ENCODE measurements around the gene PDE4B. TPM values are rescaled to one million over a fixed set of nuclear protein-coding genes. Genes with fewer than 3 reads are reported as not detected.

Gene PDE4B
- polyA plus RNA-seq, 1 experiment: 20.6 TPM

GRCh38 chr1:66295803-66296202, 503.1 kb downstream of the PDE4B start:
- POLR2A ChIA-PET: no interaction called here
- no peak for TF ChIP-seq CTCF (IDR thresholded peaks at IDR 0.05; ENCODE audit: insufficient read depth, low read depth, low read length)
- Histone ChIP-seq H3K4me3 (ENCODE audit: low read depth, low read length) (no peak overlapping the region), H3K27me3 (ENCODE audit: control insufficient read depth, insufficient read depth, low read length) (no peaks in the 10 kb centered on the region), H3K36me3 (ENCODE audit: control insufficient read depth, insufficient read depth, low read length) (no peaks in the 10 kb centered on the region)
- DNase-seq (ENCODE audit: low read depth): no peak
- CTCF ChIA-PET: interaction anchor here (1.1 kb wide), 2 partner anchors 11 to 12 kb away, joined by 3 to 4 read pairs; no protein-coding TSS in a partner anchor

GRCh38 chr1:66296370-66296769, 503.7 kb downstream of the PDE4B start:
- Histone ChIP-seq H3K4me3 (ENCODE audit: low read depth, low read length) (no peak overlapping the region), H3K36me3 (ENCODE audit: control insufficient read depth, insufficient read depth, low read length) (no peaks in the 10 kb centered on the region), H3K27me3 (ENCODE audit: control insufficient read depth, insufficient read depth, low read length) (no peaks in the 10 kb centered on the region)
- no peak for DNase-seq (ENCODE audit: low read depth)
- CTCF ChIA-PET: interaction anchor here (1.1 kb wide), 2 partner anchors 10 to 12 kb away, joined by 3 to 4 read pairs; no protein-coding TSS in a partner anchor
- TF ChIP-seq CTCF (IDR thresholded peaks at IDR 0.05; ENCODE audit: insufficient read depth, low read depth, low read length): no peak
- POLR2A ChIA-PET: no interaction called here

- Histone ChIP-seq H3K4me3 (ENCODE audit: low read depth, low read length) (no peak overlapping the region), H3K36me3 (ENCODE audit: control insufficient read depth, insufficient read depth, low read length) (no peaks in the 10 kb centered on the region), H3K27me3 (ENCODE audit: control insufficient read depth, insufficient read depth, low read length) (no peaks in the 10 kb centered on the region)
- ChIA-PET CTCF (interaction anchor here (1.1 kb wide), 1 partner anchor 11 kb away, joined by 3 read pairs; no protein-coding TSS in a partner anchor), POLR2A (no interaction called here)
- TF ChIP-seq CTCF (IDR thresholded peaks at IDR 0.05; ENCODE audit: insufficient read depth, low read depth, low read length): no peak
- DNase-seq (ENCODE audit: low read depth): no peak
These were observed 504.3 kb downstream of the PDE4B start for GRCh38 chr1:66296951-66297350.

- Histone ChIP-seq H3K27me3 (ENCODE audit: control insufficient read depth, insufficient read depth, low read length) (no peaks in the 10 kb centered on the region), H3K4me3 (ENCODE audit: low read depth, low read length) (no peak overlapping the region), H3K36me3 (ENCODE audit: control insufficient read depth, insufficient read depth, low read length) (no peaks in the 10 kb centered on the region)
- no peak for DNase-seq (ENCODE audit: low read depth)
- POLR2A ChIA-PET: interaction anchor here (0.7 kb wide), 1 partner anchor 1433 kb away, joined by 3 read pairs; no protein-coding TSS in a partner anchor
- CTCF ChIA-PET: interaction anchor here (1.1 to 1.3 kb wide), 2 partner anchors 10 to 36 kb away, joined by 3 to 4 read pairs; no protein-coding TSS in a partner anchor
- no peak for TF ChIP-seq CTCF (IDR thresholded peaks at IDR 0.05; ENCODE audit: insufficient read depth, low read depth, low read length)
These were observed 505.8 kb downstream of the PDE4B start for GRCh38 chr1:66298464-66298863.

DNA sequence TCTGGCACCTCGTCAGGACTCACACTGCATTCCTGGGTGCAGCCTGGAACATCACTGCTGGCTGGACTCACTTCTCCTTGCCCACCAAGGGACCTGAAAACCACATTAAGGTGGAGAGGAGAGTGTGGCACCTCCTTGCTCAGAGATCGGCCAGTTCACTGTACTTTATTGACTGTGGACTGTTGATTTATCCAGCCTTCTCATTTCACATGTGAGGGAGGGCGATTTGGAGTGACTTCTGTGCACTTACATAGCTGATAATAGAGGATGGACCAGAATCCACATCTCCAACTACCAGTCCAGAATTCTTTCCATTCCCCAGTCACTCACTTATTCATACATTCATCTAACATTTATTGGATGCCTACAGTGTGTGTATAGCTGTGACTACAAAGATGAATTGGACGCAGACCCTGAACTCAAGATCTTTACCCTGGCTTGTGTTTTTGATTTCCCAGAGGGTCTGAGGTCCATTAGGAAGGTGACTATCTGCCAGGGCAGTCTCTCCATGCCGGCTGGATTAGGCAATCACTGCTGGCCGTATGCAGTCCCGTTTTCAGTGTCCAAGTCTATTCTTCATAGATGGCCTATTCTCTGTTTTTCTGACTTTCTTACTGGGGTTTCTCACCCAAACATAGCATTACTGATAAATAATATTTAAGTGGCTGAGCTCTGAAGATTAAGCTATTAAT, 507.7 kb downstream of the PDE4B start:
- CTCF ChIA-PET: interaction anchor here (1.1 to 1.4 kb wide), 2 partner anchors 11 to 18 kb away, joined by 3 to 6 read pairs; no protein-coding TSS in a partner anchor
- POLR2A ChIA-PET: no interaction called here
- Histone ChIP-seq H3K36me3 (ENCODE audit: control insufficient read depth, insufficient read depth, low read length) (no peaks in the 10 kb centered on the region), H3K4me3 (ENCODE audit: low read depth, low read length) (no peak overlapping the region), H3K27me3 (ENCODE audit: control insufficient read depth, insufficient read depth, low read length) (no peaks in the 10 kb centered on the region)
- TF ChIP-seq CTCF (IDR thresholded peaks at IDR 0.05; ENCODE audit: insufficient read depth, low read depth, low read length): no peak
- no peak for DNase-seq (ENCODE audit: low read depth)
